ENCODE measurements around the gene KCTD1. TPM values are rescaled to one million over a fixed set of nuclear protein-coding genes. Genes with fewer than 3 reads are reported as not detected.

The KCTD1 gene
- total RNA-seq, 1 donor from 2014 or later: 1.3 TPM

DNA sequence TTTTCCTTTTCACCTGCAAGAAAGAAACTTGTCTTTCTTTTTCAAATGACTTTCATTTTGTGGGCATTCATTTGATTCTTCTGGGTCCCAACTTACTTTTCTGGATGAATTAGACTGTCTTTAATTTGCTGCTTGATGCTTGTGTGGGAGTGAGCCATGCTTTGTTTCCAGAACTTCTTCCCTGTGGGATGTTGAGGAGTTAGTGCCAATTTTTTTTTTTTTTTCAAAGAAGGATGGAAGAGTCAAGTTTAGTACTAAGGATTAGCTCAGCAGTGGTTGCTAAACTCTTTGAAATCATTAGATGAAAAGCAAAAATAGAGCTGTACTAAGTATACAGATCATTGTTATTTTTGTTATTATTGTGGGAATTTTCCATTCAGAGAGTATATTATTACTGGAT, 17.2 kb upstream of the KCTD1 start:
- TF ChIP-seq, protein P1, sequence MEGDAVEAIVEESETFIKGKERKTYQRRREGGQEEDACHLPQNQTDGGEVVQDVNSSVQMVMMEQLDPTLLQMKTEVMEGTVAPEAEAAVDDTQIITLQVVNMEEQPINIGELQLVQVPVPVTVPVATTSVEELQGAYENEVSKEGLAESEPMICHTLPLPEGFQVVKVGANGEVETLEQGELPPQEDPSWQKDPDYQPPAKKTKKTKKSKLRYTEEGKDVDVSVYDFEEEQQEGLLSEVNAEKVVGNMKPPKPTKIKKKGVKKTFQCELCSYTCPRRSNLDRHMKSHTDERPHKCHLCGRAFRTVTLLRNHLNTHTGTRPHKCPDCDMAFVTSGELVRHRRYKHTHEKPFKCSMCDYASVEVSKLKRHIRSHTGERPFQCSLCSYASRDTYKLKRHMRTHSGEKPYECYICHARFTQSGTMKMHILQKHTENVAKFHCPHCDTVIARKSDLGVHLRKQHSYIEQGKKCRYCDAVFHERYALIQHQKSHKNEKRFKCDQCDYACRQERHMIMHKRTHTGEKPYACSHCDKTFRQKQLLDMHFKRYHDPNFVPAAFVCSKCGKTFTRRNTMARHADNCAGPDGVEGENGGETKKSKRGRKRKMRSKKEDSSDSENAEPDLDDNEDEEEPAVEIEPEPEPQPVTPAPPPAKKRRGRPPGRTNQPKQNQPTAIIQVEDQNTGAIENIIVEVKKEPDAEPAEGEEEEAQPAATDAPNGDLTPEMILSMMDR (IDR thresholded peaks at IDR 0.05): no peak
- no peaks in the 10 kb centered on the region for H3K9me3 ChIP-seq
- H3K4me1 ChIP-seq: no peaks in the 10 kb centered on the region
- H3K4me3 ChIP-seq: no peak overlapping the region
- intact Hi-C loops (cut with DNase I): no loop called here
- no peak overlapping the region for H3K27ac ChIP-seq
- DNase-seq (ENCODE audit: low spot score in 2 of 2): no peak
- no peaks in the 10 kb centered on the region for H3K36me3 ChIP-seq
- no peaks in the 10 kb centered on the region for H3K27me3 ChIP-seq

DNA sequence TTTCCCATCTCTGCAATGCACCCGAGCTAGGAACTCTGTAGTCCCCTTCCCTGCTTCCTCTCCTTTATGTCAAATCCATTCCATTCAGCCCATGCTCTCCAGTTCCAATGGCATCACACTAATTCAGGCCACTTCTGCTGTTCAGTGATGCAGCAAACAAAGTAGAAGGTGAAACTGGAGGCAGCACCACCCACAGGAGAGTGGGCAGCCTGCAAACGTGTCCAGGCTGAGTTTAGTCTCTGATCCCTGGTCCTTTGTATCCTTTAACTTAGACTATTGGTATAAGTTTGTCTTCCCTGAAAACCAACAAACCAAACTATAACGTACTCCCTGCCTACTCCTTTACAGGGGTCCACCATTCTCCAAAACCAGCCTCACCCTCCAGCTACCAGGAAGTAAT, 14.7 kb upstream of the KCTD1 start:
- intact Hi-C loops (cut with DNase I): no loop called here
- no peaks in the 10 kb centered on the region for H3K36me3 ChIP-seq
- TF ChIP-seq, protein P1 (IDR thresholded peaks at IDR 0.05): no peak
- H3K27ac ChIP-seq: no peak overlapping the region
- no peak overlapping the region for H3K4me3 ChIP-seq
- H3K9me3 ChIP-seq: no peaks in the 10 kb centered on the region
- no peak for DNase-seq (ENCODE audit: low spot score in 2 of 2)
- H3K27me3 ChIP-seq: no peaks in the 10 kb centered on the region
- H3K4me1 ChIP-seq: no peaks in the 10 kb centered on the region

DNA sequence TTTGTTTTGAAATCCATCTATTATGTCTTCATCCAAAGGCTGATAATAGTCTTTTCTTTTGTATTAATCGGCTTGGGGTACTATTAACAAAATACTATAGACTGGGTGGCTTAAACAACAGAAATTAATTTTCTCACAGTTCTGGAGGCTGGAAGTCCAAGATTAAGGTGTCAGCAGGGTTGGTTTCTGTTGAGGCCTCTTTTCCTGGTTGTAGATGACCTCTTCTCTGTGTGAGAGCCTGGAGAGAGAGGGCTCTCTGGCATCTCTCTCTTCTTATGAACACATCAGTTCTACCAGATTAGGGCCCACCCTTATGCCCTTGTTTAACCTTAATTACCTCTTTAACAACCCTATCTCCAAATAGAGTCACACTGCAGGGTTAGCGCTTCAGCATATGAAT, 14.2 kb upstream of the KCTD1 start:
- H3K4me3 ChIP-seq: no peak overlapping the region
- no peaks in the 10 kb centered on the region for H3K9me3 ChIP-seq
- TF ChIP-seq, protein P1 (IDR thresholded peaks at IDR 0.05): no peak
- DNase-seq (ENCODE audit: low spot score in 2 of 2): no peak
- intact Hi-C loops (cut with DNase I): no loop called here
- peaks cover 0 to under 1% of the 10 kb centered on the region in 2 donors for H3K4me1 ChIP-seq
- no peak overlapping the region for H3K27ac ChIP-seq
- no peaks in the 10 kb centered on the region for H3K36me3 ChIP-seq
- no peaks in the 10 kb centered on the region for H3K27me3 ChIP-seq

DNA sequence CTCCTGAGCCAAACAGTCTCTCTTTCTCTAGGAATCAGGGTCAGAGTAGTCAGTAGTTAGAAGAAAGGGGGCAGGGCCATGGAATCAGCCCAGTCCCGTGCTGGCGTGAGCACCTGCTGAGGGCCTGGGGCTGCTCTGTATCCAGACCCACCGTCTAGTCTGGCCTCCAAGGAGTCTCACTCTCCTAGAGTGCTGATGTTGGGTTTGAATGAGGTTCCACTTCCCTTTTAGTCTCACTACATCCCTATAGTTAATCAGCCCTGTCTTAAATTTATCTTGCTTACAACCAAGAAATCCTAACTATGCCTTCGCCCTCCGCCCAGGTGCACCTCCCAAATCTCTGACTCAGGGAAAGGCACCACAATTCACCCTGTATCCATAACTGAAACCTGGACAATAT, 13.4 kb upstream of the KCTD1 start:
- DNase-seq (ENCODE audit: low spot score in 2 of 2): no peak
- no peak overlapping the region for H3K27ac ChIP-seq
- intact Hi-C loops (cut with DNase I): no loop called here
- TF ChIP-seq, protein P1 (IDR thresholded peaks at IDR 0.05): no peak
- no peaks in the 10 kb centered on the region for H3K36me3 ChIP-seq
- peaks cover 0 to 7% of the 10 kb centered on the region in 2 donors for H3K4me1 ChIP-seq
- no peaks in the 10 kb centered on the region for H3K27me3 ChIP-seq
- H3K9me3 ChIP-seq: no peaks in the 10 kb centered on the region
- no peak overlapping the region for H3K4me3 ChIP-seq

DNA sequence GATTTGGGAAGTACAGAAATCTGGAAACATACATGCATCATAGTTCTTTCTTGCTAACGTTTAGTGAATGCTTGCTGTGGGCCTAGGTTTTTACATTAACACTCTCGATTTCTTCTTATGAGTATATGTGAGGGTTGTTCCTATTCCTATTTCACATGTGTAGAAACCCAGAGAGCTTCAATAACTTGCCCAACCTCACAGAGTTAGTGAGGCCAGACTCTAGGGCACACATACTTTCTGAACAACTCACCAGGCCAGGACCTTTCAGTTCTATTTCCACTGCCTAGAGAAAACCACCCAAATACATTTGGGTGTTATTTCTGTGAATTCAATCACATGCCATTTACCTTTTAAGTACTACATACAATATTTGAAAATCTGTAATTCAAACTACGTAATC, 8.2 kb upstream of the KCTD1 start:
- no peaks in the 10 kb centered on the region for H3K27me3 ChIP-seq
- peaks cover 0 to 8% of the 10 kb centered on the region in 2 donors for H3K4me1 ChIP-seq
- intact Hi-C loops (cut with DNase I): no loop called here
- H3K36me3 ChIP-seq: no peaks in the 10 kb centered on the region
- H3K9me3 ChIP-seq: no peaks in the 10 kb centered on the region
- peak overlapping the region; percentile 53 to 63 for H3K27ac ChIP-seq
- no peak overlapping the region for H3K4me3 ChIP-seq
- DNase-seq (ENCODE audit: low spot score in 2 of 2): no peak
- TF ChIP-seq, protein P1 (IDR thresholded peaks at IDR 0.05): no peak
